Sigmoid colon (tissue), 4 donors: ENCODE measurements around the gene FGFR2.

ENCODE experiments used
- CTCF ChIP-seq, 4 experiments: fragments of 450-650 bp in 3 of 4; fragments of 200-600 bp in 1 of 4; IDR thresholded peaks; one replicate each; pipeline ENCODE4 v1.5.1; 2016 to 2019; ENCODE audit warnings: antibody characterized with exemption in 4 of 4, mild to moderate bottlenecking in 3 of 4, moderate library complexity in 2 of 4
- EP300 ChIP-seq, 4 donors: sonication (generic); formaldehyde crosslinking; IDR thresholded peaks; one replicate each; pipeline ENCODE4 v1.6.1; 2017; ENCODE audit warnings: antibody characterized with exemption in 4 of 4
- POLR2A ChIP-seq, 2 donors: fragments of 450-650 bp; IDR thresholded peaks; one replicate each; pipeline ENCODE4 v1.6.1; 2016; ENCODE audit warnings: antibody characterized with exemption in 2 of 2, mild to moderate bottlenecking in 2 of 2, moderate library complexity in 2 of 2
- POLR2AphosphoS5 ChIP-seq, 4 donors: sonication (generic); formaldehyde crosslinking; IDR thresholded peaks; one replicate each; pipeline ENCODE4 v1.6.1; 2017; ENCODE audit warnings: antibody characterized with exemption in 4 of 4

GRCh38 chr10:121516093-121516865 is 82.0 kb downstream of the FGFR2 start:
- TF ChIP-seq POLR2A (IDR thresholded peaks at IDR 0.05) = no peak
- no peak for TF ChIP-seq CTCF (IDR thresholded peaks at IDR 0.05)
- no peak for TF ChIP-seq POLR2AphosphoS5 (IDR thresholded peaks at IDR 0.05)
- no peak for TF ChIP-seq EP300 (IDR thresholded peaks at IDR 0.05)
